Measurements from ENCODE around the gene CRY2.

CRY2 gene

GRCh38 chr11:45811571-45812290 lies 35.5 kb upstream of the CRY2 start:
- ATAC-seq, result no peak
- TF ChIP-seq CSDC2 (CRISPR knock-in tag; IDR thresholded peaks at IDR 0.05) (no peak), CSRNP3 (CRISPR knock-in tag; IDR thresholded peaks at IDR 0.05) (no peak), OSR1 (CRISPR knock-in tag; IDR thresholded peaks at IDR 0.05) (no peak), TOX (CRISPR knock-in tag; IDR thresholded peaks at IDR 0.05; ENCODE audit: borderline replicate concordance) (no peak), ZFP30 (CRISPR knock-in tag; IDR thresholded peaks at IDR 0.05) (no peak), ZNF565 (CRISPR knock-in tag; conservative IDR thresholded peaks at IDR 0.05; ENCODE audit: low read depth) (no peak)

DNA sequence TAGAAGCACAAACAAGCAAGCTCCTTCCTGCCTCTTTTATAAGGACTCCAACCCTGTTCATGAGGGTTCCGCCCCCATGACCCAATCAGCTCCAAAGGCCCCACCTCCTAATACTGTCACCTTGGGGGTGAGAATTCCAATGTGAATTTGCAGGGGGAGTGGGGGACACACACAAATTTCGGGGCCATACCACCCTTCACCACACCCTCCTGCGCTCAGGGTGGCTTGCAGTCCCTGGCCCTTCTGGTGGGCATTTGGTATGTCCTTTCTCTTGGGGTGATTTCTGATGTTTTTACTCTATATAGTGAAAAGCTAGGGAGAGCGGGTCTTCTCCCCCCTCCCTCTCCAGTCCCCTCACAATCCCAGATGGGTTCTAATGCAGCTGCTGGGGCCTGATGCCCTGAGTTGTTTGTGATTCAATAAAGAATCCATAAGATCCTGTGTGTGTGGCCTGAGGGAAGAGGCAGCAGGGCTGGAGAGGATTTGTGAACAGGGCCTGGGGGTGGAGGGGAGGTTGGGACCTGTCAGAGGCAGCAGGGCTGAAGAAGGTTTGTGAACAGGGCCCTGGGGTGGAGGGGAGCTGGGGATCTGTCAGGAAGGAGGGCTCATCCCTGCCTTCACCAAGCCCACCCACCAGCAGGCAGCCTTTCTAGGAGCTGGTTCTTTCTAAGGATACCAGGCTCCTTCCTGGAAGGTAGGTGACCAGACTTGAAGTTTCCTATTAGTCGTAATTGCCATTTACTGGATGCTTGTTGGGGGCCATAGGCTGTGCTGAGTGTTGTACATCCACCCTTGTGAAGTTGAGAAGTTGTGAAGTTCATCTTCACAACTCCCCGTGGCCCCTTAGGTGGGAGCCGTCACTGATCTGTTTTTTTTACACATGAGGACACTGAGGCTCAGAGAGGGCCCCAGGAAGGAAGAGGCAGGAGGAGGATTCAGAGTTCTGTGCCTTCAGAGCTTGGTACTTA lies 34.4 kb upstream of the CRY2 start:
- ATAC-seq, result no peak
- TF ChIP-seq RARB (CRISPR knock-in tag; IDR thresholded peaks at IDR 0.05) (no peak), ESRRG (CRISPR knock-in tag; IDR thresholded peaks at IDR 0.05) (no peak), ZNF565 (CRISPR knock-in tag; conservative IDR thresholded peaks at IDR 0.05; ENCODE audit: low read depth) (no peak), PATZ1 (CRISPR knock-in tag; IDR thresholded peaks at IDR 0.05; ENCODE audit: borderline replicate concordance) (no peak)

DNA sequence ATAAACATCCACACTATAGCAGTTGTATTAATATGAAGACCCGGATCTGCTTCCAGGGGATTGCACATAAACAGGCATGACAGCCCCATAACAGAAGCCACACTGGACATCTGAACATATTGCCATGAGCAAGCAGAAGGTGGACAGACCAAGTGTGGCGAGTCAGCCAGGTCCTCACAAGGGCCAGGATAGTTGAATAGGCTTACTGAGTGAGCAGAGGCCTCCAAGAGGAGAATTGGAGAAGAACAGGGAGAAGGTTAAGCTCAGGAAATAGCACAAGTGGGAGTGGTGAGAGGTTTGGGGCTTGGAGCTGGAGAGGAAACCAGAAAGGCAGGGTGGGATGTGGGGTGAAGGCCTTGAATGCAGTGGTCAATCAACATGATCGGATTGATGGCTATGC lies 31.5 kb upstream of the CRY2 start:
- ATAC-seq, result peak; percentile 74
- TF ChIP-seq PPARA (CRISPR knock-in tag; IDR thresholded peaks at IDR 0.05; ENCODE audit: borderline replicate concordance) (no peak), TCF4 (CRISPR knock-in tag; IDR thresholded peaks at IDR 0.05; ENCODE audit: borderline replicate concordance) (no peak), ZNF8 (CRISPR knock-in tag; IDR thresholded peaks at IDR 0.05) (no peak), SNAI2 (CRISPR knock-in tag; IDR thresholded peaks at IDR 0.05) (no peak), PATZ1 (CRISPR knock-in tag; IDR thresholded peaks at IDR 0.05; ENCODE audit: borderline replicate concordance) (no peak), CREB5 (CRISPR knock-in tag; IDR thresholded peaks at IDR 0.05; ENCODE audit: low read depth) (no peak), ZNF70 (CRISPR knock-in tag; IDR thresholded peaks at IDR 0.05) (no peak), TOX (CRISPR knock-in tag; IDR thresholded peaks at IDR 0.05; ENCODE audit: borderline replicate concordance) (no peak), CSRNP3 (CRISPR knock-in tag; IDR thresholded peaks at IDR 0.05) (no peak), OSR1 (CRISPR knock-in tag; IDR thresholded peaks at IDR 0.05) (no peak), ARNTL (CRISPR knock-in tag; IDR thresholded peaks at IDR 0.05; ENCODE audit: borderline replicate concordance, low read depth) (no peak), ZNF565 (CRISPR knock-in tag; conservative IDR thresholded peaks at IDR 0.05; ENCODE audit: low read depth) (no peak), ZC3H10 (CRISPR knock-in tag; IDR thresholded peaks at IDR 0.05) (no peak), ZFP3 (CRISPR knock-in tag; IDR thresholded peaks at IDR 0.05) (no peak), ESRRG (CRISPR knock-in tag; IDR thresholded peaks at IDR 0.05) (no peak), RARB (CRISPR knock-in tag; IDR thresholded peaks at IDR 0.05) (no peak), GLIS3 (CRISPR knock-in tag; IDR thresholded peaks at IDR 0.05) (no peak), BACH2 (CRISPR knock-in tag; IDR thresholded peaks at IDR 0.05; ENCODE audit: borderline replicate concordance) (no peak)
- TF ChIP-seq, protein P1, sequence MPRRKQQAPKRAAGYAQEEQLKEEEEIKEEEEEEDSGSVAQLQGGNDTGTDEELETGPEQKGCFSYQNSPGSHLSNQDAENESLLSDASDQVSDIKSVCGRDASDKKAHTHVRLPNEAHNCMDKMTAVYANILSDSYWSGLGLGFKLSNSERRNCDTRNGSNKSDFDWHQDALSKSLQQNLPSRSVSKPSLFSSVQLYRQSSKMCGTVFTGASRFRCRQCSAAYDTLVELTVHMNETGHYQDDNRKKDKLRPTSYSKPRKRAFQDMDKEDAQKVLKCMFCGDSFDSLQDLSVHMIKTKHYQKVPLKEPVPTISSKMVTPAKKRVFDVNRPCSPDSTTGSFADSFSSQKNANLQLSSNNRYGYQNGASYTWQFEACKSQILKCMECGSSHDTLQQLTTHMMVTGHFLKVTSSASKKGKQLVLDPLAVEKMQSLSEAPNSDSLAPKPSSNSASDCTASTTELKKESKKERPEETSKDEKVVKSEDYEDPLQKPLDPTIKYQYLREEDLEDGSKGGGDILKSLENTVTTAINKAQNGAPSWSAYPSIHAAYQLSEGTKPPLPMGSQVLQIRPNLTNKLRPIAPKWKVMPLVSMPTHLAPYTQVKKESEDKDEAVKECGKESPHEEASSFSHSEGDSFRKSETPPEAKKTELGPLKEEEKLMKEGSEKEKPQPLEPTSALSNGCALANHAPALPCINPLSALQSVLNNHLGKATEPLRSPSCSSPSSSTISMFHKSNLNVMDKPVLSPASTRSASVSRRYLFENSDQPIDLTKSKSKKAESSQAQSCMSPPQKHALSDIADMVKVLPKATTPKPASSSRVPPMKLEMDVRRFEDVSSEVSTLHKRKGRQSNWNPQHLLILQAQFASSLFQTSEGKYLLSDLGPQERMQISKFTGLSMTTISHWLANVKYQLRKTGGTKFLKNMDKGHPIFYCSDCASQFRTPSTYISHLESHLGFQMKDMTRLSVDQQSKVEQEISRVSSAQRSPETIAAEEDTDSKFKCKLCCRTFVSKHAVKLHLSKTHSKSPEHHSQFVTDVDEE (CRISPR knock-in tag; IDR thresholded peaks at IDR 0.05), result no peak
- TF ChIP-seq, protein P2, sequence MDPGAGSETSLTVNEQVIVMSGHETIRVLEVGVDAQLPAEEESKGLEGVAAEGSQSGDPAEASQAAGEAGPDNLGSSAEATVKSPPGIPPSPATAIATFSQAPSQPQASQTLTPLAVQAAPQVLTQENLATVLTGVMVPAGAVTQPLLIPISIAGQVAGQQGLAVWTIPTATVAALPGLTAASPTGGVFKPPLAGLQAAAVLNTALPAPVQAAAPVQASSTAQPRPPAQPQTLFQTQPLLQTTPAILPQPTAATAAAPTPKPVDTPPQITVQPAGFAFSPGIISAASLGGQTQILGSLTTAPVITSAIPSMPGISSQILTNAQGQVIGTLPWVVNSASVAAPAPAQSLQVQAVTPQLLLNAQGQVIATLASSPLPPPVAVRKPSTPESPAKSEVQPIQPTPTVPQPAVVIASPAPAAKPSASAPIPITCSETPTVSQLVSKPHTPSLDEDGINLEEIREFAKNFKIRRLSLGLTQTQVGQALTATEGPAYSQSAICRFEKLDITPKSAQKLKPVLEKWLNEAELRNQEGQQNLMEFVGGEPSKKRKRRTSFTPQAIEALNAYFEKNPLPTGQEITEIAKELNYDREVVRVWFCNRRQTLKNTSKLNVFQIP (CRISPR knock-in tag; IDR thresholded peaks at IDR 0.05; ENCODE audit: borderline replicate concordance, low read depth), result no peak

All from SK-N-SH treated with all-trans-retinoic acid at 6 μM for 48 hours (cell line).